ENCODE measurements around the gene DNAH9.

The DNAH9 gene, protein sequence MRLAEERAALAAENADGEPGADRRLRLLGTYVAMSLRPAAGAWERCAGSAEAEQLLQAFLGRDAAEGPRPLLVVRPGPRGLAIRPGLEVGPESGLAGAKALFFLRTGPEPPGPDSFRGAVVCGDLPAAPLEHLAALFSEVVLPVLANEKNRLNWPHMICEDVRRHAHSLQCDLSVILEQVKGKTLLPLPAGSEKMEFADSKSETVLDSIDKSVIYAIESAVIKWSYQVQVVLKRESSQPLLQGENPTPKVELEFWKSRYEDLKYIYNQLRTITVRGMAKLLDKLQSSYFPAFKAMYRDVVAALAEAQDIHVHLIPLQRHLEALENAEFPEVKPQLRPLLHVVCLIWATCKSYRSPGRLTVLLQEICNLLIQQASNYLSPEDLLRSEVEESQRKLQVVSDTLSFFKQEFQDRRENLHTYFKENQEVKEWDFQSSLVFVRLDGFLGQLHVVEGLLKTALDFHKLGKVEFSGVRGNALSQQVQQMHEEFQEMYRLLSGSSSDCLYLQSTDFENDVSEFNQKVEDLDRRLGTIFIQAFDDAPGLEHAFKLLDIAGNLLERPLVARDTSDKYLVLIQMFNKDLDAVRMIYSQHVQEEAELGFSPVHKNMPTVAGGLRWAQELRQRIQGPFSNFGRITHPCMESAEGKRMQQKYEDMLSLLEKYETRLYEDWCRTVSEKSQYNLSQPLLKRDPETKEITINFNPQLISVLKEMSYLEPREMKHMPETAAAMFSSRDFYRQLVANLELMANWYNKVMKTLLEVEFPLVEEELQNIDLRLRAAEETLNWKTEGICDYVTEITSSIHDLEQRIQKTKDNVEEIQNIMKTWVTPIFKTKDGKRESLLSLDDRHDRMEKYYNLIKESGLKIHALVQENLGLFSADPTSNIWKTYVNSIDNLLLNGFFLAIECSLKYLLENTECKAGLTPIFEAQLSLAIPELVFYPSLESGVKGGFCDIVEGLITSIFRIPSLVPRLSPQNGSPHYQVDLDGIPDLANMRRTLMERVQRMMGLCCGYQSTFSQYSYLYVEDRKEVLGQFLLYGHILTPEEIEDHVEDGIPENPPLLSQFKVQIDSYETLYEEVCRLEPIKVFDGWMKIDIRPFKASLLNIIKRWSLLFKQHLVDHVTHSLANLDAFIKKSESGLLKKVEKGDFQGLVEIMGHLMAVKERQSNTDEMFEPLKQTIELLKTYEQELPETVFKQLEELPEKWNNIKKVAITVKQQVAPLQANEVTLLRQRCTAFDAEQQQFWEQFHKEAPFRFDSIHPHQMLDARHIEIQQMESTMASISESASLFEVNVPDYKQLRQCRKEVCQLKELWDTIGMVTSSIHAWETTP (N-terminal part only)

GRCh38 chr17:11598274-11599221 is at the start of gene DNAH9:
Gene DNAH9 (plus strand): TSS chr17:11598470. CDS start chr17:11598499, 29 bp downstream.
- peaks cover 3% of the 10 kb centered on the region for H3K4me1 Mint-ChIP-seq
- no peak within 1 kb of the TSS for H3K27ac Mint-ChIP-seq
- peaks cover 9% of the 10 kb centered on the region for H3K9me3 Mint-ChIP-seq
- peaks cover 23% of the 10 kb centered on the region for H3K27me3 Mint-ChIP-seq
- H3K36me3 Mint-ChIP-seq, result no peaks in the 10 kb centered on the region
- no peak within 1 kb of the TSS for H3K4me3 Mint-ChIP-seq

GRCh38 chr17:11550431-11550830 is 47.8 kb upstream of the DNAH9 start:
- H3K4me1 Mint-ChIP-seq, result no peaks in the 10 kb centered on the region
- H3K9me3 Mint-ChIP-seq, result peaks cover 9% of the 10 kb centered on the region
- H3K4me3 Mint-ChIP-seq, result no peak overlapping the region
- no peak overlapping the region for H3K27ac Mint-ChIP-seq
- H3K27me3 Mint-ChIP-seq, result no peaks in the 10 kb centered on the region
- no peaks in the 10 kb centered on the region for H3K36me3 Mint-ChIP-seq

DNA sequence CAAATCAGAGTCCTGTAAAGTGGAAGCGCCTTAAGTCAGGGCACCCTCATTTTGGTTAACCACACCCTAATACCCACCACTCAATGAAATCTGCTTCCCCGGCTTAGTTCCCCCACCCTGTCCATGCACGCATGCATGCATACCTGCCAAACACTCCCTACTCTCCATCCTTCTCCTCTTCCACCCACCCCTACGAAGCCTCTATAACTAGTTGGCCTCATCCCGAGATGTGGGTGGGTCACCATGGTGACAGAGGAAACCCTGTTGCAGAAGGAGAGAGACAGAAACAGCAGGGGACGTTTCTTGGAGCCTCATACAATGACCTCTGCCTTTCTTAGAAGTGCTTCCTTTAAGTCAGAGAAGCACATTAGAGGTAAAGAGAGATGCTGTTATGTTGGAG is 46.8 kb upstream of the DNAH9 start:
- no peak overlapping the region for H3K27ac Mint-ChIP-seq
- H3K9me3 Mint-ChIP-seq, result peaks cover 9% of the 10 kb centered on the region
- H3K4me1 Mint-ChIP-seq, result no peaks in the 10 kb centered on the region
- H3K36me3 Mint-ChIP-seq, result no peaks in the 10 kb centered on the region
- no peaks in the 10 kb centered on the region for H3K27me3 Mint-ChIP-seq
- H3K4me3 Mint-ChIP-seq, result no peak overlapping the region

DNA sequence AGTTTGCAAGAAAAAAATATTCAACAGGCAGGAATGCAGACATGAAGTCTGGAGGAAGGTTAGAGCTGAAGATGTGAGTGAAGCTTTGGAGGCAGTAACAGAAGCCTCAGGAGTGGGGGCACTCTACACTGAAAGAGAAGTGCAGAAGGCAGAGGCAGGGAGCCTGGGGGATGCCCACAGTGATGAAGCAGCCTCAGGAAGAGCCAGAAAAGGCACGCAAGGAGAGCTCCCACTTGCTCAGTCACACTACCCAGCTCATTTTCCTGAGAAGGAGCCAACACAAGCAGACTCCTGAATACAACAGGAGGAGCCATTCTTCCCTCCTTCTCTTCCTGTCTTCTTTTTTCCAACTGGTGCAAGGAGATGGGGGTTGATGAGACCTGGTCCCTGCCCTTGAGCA is 45.1 kb upstream of the DNAH9 start:
- H3K27me3 Mint-ChIP-seq, result no peaks in the 10 kb centered on the region
- H3K36me3 Mint-ChIP-seq, result no peaks in the 10 kb centered on the region

DNA sequence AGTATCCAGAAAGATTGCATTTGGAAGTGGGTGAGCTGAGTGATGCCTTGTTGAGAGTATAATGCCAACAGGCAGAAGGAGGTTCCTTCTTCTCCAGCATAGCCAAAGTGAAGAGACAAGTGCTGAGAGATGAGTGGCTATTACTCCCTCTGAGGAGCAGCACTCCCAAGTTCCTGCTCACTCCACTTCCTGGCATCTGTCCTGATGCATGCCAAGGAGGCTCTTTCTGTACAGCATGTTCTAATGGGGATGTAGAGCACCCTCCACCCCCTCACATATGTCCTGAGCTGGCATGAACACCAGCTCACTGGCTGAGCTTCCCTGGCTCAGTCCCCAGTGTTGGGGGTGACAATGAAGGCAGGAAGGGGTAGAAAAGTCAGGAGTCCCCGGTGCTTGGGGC is 44.2 kb upstream of the DNAH9 start:
- Mint-ChIP-seq H3K27ac (no peak overlapping the region), H3K4me1 (no peaks in the 10 kb centered on the region), H3K36me3 (no peaks in the 10 kb centered on the region), H3K27me3 (no peaks in the 10 kb centered on the region), H3K4me3 (no peak overlapping the region), H3K9me3 (peaks cover under 1% of the 10 kb centered on the region)

More for the DNA sequence above, 45.1 kb upstream of the DNAH9 start:
- Mint-ChIP-seq H3K4me1 (no peaks in the 10 kb centered on the region), H3K9me3 (peaks cover 4% of the 10 kb centered on the region), H3K4me3 (no peak overlapping the region), H3K27ac (no peak overlapping the region)

DNA sequence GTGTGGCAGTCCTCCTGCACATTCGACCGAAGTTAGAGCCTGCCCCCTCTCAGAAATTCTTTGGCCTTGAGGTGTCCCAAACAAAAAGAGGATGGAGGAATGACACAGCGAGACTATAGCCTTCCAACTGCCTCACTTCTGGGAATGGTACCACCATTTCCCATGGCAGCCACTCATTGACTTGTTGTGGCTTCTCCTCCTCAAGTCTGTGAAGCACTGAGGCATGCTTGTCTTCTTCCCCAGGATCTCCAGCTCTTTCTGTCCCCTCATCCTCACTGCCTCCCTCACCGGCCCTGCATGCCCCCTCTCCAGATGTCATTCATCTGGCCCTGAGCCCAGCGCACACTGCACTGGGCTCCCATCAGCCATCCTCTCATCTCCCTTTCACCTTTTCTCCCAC is 43.7 kb upstream of the DNAH9 start:
- H3K9me3 Mint-ChIP-seq, result no peaks in the 10 kb centered on the region
- H3K4me3 Mint-ChIP-seq, result no peak overlapping the region
- no peaks in the 10 kb centered on the region for H3K27me3 Mint-ChIP-seq
- no peaks in the 10 kb centered on the region for H3K36me3 Mint-ChIP-seq
- H3K27ac Mint-ChIP-seq, result no peak overlapping the region
- no peaks in the 10 kb centered on the region for H3K4me1 Mint-ChIP-seq

DNA sequence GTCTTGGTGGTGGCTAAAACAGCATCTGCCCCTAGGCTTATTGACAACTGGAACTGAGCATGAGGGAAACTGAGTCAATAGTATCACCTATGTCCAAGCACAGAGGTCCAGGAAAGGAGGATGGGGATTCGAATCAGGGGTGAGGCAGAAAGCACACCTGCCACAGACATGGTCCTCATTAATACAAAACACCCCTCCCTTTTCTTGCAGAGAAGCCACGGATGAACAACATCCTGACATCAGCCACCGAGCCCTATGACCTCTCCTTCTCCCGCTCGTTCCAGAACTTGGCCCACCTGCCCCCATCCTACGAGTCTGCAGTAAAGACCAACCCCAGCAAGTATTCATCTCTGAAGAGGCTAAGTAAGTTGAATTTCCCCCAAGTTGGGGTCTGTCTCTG is 42.7 kb upstream of the DNAH9 start:
- no peaks in the 10 kb centered on the region for H3K27me3 Mint-ChIP-seq
- no peaks in the 10 kb centered on the region for H3K9me3 Mint-ChIP-seq
- no peaks in the 10 kb centered on the region for H3K4me1 Mint-ChIP-seq
- no peaks in the 10 kb centered on the region for H3K36me3 Mint-ChIP-seq
- H3K27ac Mint-ChIP-seq, result no peak overlapping the region
- no peak overlapping the region for H3K4me3 Mint-ChIP-seq

DNA sequence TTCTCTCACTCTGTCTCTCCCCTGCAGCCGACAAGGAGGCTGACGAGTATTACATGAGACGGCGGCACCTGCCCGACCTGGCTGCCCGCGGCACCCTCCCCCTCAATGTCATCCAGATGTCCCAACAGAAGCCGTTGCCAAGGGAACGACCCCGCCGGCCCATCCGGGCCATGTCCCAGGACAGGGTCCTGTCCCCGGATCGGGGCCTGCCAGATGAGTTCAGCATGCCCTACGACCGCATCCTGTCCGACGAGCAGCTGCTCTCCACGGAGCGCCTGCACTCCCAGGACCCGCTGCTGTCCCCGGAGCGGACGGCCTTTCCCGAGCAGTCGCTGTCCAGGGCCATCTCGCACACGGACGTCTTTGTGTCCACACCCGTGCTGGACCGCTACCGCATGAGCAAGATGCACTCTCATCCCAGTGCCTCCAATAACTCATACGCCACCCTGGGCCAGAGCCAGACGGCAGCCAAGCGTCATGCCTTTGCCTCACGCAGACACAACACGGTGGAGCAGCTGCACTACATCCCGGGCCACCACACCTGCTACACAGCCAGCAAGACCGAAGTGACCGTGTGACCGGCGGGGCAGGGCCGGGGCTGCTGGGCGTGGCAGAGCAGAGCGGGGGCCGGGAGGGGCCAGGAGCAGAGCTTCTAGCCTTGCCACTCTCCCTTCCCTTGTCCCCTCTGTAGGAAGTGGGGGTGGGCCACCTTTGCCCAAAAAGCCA is 40.4 kb upstream of the DNAH9 start:
- Mint-ChIP-seq H3K9me3 (no peaks in the 10 kb centered on the region), H3K4me1 (no peaks in the 10 kb centered on the region), H3K4me3 (no peak overlapping the region), H3K27ac (no peak overlapping the region), H3K36me3 (no peaks in the 10 kb centered on the region), H3K27me3 (no peaks in the 10 kb centered on the region)

GRCh38 chr17:11558681-11559234 is 39.5 kb upstream of the DNAH9 start:
- Mint-ChIP-seq H3K27ac (no peak overlapping the region), H3K27me3 (no peaks in the 10 kb centered on the region), H3K4me1 (no peaks in the 10 kb centered on the region), H3K36me3 (no peaks in the 10 kb centered on the region), H3K4me3 (no peak overlapping the region), H3K9me3 (no peaks in the 10 kb centered on the region)

DNA sequence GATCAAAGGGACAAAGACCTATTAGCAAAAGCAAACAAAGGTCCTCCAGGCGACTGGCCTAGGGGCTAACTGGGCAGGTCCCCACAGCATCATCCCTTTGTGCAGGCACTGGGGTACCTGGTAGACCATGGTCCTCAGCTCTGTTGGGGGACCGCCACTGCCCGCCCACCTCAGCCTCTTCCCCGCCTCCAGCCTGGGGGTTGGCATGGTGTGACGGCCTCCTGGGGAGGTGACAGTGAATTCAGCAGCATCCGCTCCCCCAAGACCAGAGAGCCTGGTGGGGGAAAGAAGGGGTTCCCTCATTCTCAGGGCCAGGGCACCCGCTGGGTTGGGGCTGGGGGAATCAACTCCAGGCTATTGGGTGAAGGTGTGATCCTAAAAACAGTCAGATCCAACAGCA is 38.7 kb upstream of the DNAH9 start:
- Mint-ChIP-seq H3K27me3 (no peaks in the 10 kb centered on the region), H3K4me3 (no peak overlapping the region), H3K4me1 (no peaks in the 10 kb centered on the region), H3K36me3 (no peaks in the 10 kb centered on the region), H3K9me3 (no peaks in the 10 kb centered on the region), H3K27ac (no peak overlapping the region)

DNA sequence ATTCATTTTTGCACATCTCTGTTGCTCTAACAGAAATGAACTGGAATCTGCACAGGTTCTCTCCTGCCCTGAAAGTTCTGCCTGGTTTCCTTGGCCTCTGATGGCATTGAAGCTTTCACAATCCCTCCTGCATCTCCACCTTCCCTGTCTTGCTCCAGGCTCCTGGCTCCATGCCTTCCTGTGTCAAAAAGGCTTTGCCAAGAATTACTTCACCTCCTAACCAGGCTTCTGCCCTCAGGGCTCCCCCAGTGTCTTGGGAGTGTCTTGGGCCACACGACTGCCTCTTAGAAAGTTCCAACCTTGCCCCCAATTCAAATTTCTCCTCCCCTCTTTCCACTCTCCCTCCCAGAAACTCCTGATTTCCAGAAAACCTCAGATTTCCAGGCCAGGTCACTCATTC is 37.0 kb upstream of the DNAH9 start:
- no peaks in the 10 kb centered on the region for H3K9me3 Mint-ChIP-seq
- H3K27ac Mint-ChIP-seq, result no peak overlapping the region

DNA sequence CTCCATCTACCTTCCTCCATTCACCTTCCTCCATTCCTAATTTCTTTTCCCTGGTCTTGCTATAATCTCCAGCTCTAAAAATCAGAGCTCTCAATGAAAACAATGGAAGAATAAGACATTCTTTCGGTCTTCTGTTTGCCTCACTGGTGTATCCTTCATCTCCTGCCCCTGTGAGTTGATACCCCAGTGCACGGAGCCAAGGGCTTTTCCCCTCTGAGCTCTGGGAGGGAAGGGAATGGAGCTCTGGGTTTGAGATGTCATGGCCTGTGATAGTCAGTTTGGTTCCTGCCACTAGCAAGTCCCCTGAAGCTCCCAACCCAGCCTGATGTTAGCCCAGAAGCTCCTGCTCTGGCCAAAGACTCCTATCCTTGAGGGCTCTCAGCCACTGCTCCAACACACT is 36.6 kb upstream of the DNAH9 start:
- Mint-ChIP-seq H3K27me3 (peaks cover 2% of the 10 kb centered on the region), H3K36me3 (no peaks in the 10 kb centered on the region), H3K9me3 (no peaks in the 10 kb centered on the region), H3K4me3 (no peak overlapping the region), H3K27ac (no peak overlapping the region), H3K4me1 (no peaks in the 10 kb centered on the region)

More for the DNA sequence above, 37.0 kb upstream of the DNAH9 start:
- Mint-ChIP-seq H3K4me1 (no peaks in the 10 kb centered on the region), H3K4me3 (no peak overlapping the region), H3K36me3 (no peaks in the 10 kb centered on the region), H3K27me3 (peaks cover under 1% of the 10 kb centered on the region)

- H3K4me1 Mint-ChIP-seq, result no peaks in the 10 kb centered on the region
- no peak overlapping the region for H3K4me3 Mint-ChIP-seq
- H3K27ac Mint-ChIP-seq, result no peak overlapping the region
- H3K9me3 Mint-ChIP-seq, result no peaks in the 10 kb centered on the region
- no peaks in the 10 kb centered on the region for H3K36me3 Mint-ChIP-seq
- H3K27me3 Mint-ChIP-seq, result peaks cover 2% of the 10 kb centered on the region
These were observed 33.5 kb upstream of the DNAH9 start for GRCh38 chr17:11564589-11565380.

Measured in activated naive CD4-positive, alpha-beta T cell treated with anti-CD3 and anti-CD28 coated beads, Interleukin-2, amount 50 U/mL, for 24 hours (primary cell).